Measurements from ENCODE around the gene KCNN3. TPM values are rescaled to one million over a fixed set of nuclear protein-coding genes. Genes with fewer than 3 reads are reported as not detected.

Gene KCNN3
- polyA plus RNA-seq, 6 donors from 2014 or later, result 0.03 TPM; not detected in 5

GRCh38 chr1:154725865-154726264, 144.2 kb downstream of the KCNN3 start:
- DNase-seq (no peak), ATAC-seq (ENCODE audit: low read depth in 2 of 2) (no peak)
- Mint-ChIP-seq H3K4me3 (no peak overlapping the region), H3K9me3 (peaks cover 0 to 2% (median 0%) of the 10 kb centered on the region in 7 donors), H3K4me1 (peaks cover under 1 to 2% (median 1%) of the 10 kb centered on the region in 3 donors), H3K27ac (no peak overlapping the region), H3K36me3 (no peaks in the 10 kb centered on the region), H3K27me3 (peaks cover 21 to 40% (median 37%) of the 10 kb centered on the region in 3 donors)

DNA sequence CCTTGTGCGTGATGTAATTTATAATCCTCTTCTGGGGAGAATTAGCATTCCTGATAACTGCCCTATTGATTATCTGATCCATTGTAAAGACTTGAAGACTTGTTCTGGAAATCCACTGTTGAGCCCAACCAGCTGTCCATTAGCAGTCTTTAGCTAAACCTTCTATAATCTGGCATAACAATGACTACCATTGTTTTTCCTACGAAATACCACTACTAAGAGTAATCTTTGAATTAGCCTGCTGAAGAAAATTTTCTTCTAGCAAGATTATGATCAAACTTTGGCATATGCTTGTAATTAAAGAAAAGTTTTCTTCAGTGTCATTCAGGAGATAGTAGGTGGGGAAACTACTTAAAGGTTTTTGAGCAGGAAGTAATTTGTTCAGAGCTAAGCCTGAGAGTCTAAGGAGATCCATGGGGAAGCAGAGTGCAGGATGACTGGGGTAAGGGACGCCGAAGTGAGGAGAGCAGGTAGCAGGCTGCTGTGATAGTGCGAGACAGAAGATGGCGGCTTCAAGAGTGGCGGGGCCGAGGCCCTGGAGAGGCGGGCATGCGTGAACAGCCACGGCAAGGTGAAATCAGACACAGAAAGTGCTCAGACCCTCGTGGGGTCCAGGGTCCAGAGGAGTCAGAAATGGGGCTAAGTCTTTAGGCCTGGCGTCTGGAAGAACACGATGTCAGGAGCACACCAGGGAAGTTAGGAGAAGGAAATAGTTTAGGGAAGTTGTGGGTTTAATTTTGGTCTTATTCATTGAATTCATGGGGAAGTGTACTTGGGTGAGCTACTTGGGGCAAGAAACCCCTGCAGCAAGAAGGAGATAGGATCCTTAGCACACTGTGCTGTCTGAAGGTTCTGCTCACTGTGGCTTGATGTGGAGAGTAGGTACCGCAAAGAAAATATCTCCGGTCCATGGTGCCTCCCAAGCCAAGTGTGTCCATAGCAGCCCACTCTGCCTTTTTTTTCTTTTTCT, 149.5 kb downstream of the KCNN3 start:
- DNase-seq, result peak; percentile 16
- H3K4me1 Mint-ChIP-seq, result peaks cover 5 to 7% (median 6%) of the 10 kb centered on the region in 3 donors
- peak overlapping the region in 1 of 8 donors; percentile 10 for H3K4me3 Mint-ChIP-seq
- H3K36me3 Mint-ChIP-seq, result no peaks in the 10 kb centered on the region
- ATAC-seq (ENCODE audit: low read depth in 2 of 2), result no peak
- peak overlapping the region in 1 of 6 donors; percentile 49 for H3K27ac Mint-ChIP-seq
- no peaks in the 10 kb centered on the region for H3K9me3 Mint-ChIP-seq
- peaks cover 0 to 1% (median 0%) of the 10 kb centered on the region in 3 donors for H3K27me3 Mint-ChIP-seq

DNA sequence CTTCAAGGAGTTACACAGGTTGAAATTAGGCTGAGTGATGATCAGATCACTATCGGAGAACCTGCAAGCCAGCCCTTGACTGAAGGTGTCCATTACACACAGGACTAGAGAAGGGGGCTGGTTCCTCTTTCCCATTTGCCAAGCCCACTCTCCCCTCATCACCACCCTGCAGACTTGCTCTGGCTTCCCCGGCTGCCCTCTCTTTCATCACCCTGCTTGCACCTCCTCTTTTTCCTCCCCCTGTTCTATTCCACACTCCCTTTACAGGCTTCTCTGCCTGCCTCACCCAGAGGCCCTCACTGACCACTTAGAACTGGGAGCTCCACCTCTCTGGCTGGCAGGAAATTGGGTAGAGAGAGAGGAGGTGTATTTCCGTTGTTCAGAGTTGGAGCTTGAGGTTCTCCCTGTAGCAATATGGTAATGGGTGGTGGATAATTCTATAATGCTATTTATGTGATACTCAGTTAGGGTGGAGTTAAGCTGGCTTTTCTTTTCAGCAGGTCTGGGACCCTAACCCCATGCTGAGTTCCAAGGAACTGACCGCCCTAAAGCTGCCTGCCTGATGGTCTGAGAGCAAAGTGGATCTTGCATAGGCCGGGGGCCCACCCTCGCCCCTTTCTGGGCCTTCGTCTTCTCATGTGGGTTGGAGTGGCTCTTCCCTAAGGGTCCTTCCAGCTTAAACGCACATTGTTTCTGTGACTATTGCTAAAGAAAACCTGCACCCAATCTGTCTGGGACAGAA, 150.3 kb downstream of the KCNN3 start:
- Mint-ChIP-seq H3K27me3 (no peaks in the 10 kb centered on the region), H3K4me1 (peaks cover 5 to 7% (median 6%) of the 10 kb centered on the region in 3 donors), H3K4me3 (no peak overlapping the region), H3K9me3 (no peaks in the 10 kb centered on the region), H3K36me3 (no peaks in the 10 kb centered on the region), H3K27ac (peak overlapping the region in 1 of 6 donors; percentile 46)
- DNase-seq, result no peak
- no peak for ATAC-seq (ENCODE audit: low read depth in 2 of 2)

DNA sequence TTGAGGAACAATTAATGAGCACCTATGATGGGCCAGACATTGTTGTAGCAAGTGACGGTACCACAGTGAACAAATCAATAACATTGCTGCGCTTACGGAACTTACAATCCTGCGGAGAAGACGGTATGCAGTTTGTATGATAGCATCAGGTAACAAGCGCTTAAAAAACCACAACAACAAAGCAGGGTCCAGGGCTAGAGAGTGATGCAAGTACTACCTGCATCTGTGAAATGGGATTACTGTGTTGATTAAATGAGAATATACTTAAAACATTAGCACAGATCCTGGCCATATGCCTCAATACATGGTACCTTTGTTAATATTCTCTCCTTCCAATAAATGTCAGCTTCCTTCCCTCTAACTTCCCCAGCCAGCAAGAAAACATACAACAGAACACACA, 151.5 kb downstream of the KCNN3 start:
- DNase-seq, result no peak
- ATAC-seq (ENCODE audit: low read depth in 2 of 2), result no peak
- H3K36me3 Mint-ChIP-seq, result no peaks in the 10 kb centered on the region
- no peak overlapping the region for H3K4me3 Mint-ChIP-seq
- no peak overlapping the region for H3K27ac Mint-ChIP-seq
- no peaks in the 10 kb centered on the region for H3K27me3 Mint-ChIP-seq
- H3K4me1 Mint-ChIP-seq, result peaks cover 5 to 7% (median 6%) of the 10 kb centered on the region in 3 donors
- H3K9me3 Mint-ChIP-seq, result no peaks in the 10 kb centered on the region

GRCh38 chr1:154717528-154717924, 152.6 kb downstream of the KCNN3 start:
- ATAC-seq (ENCODE audit: low read depth in 2 of 2) (no peak), DNase-seq (no peak)
- Mint-ChIP-seq H3K4me1 (peaks cover 5 to 7% (median 6%) of the 10 kb centered on the region in 3 donors), H3K36me3 (no peaks in the 10 kb centered on the region), H3K9me3 (no peaks in the 10 kb centered on the region), H3K27me3 (no peaks in the 10 kb centered on the region), H3K27ac (no peak overlapping the region), H3K4me3 (no peak overlapping the region)

DNA sequence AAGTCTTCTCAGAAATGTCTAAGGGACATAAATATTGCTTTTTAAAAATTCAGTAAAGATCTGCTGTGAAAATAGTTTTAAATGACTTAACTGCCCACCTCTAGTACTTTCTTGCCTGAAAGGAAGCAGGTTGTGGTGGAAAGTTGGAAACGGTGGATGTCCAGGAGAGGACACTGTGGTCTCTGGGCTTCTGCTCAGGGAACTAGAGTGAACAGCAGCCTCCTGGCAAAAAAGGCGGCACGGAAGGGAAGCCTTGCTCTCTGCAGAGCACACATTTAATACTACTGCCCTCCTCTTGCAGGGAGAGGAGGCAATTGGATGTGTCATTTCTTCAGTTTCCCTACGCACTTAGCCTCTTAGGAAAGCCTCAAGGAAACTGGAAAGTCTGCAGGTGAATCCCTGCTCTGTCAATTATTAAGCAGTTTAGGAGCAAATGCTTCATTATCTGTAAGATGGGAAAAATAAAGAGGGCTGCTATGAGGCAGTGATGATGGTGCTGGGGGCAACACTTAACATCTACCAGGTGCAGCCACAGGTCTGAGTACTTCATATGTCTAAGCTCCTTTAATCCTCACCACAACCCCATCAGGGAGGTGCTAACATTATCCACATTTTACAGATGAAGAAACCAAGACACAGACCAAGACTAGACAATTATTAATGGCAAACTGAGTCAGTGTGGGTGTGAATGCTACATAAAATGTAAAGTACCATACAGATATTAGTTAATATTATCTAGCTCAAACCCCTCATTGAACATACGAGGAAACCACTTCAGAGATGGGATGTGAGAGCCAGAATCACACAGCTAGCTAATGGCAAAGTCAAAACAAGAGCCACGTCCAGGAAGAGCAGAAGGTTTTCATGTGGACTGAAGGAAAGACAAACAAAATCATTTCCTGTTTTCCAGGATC, 153.2 kb downstream of the KCNN3 start:
- no peak overlapping the region for H3K27ac Mint-ChIP-seq
- peaks cover 0 to 6% (median 0%) of the 10 kb centered on the region in 3 donors for H3K27me3 Mint-ChIP-seq
- no peaks in the 10 kb centered on the region for H3K36me3 Mint-ChIP-seq
- ATAC-seq (ENCODE audit: low read depth in 2 of 2), result no peak
- H3K4me1 Mint-ChIP-seq, result peaks cover 5 to 7% (median 6%) of the 10 kb centered on the region in 3 donors
- H3K4me3 Mint-ChIP-seq, result no peak overlapping the region
- H3K9me3 Mint-ChIP-seq, result peaks cover 0 to under 1% (median 0%) of the 10 kb centered on the region in 7 donors
- no peak for DNase-seq

- Mint-ChIP-seq H3K4me1 (peaks cover 5 to 7% (median 6%) of the 10 kb centered on the region in 3 donors), H3K36me3 (no peaks in the 10 kb centered on the region), H3K9me3 (peaks cover 0 to 1% (median 0%) of the 10 kb centered on the region in 7 donors), H3K4me3 (no peak overlapping the region), H3K27ac (no peak overlapping the region), H3K27me3 (peaks cover 0 to 8% (median 0%) of the 10 kb centered on the region in 3 donors)
- peak; percentile 54 to 71 for ATAC-seq (ENCODE audit: low read depth in 2 of 2)
- DNase-seq, result no peak
These were observed 154.1 kb downstream of the KCNN3 start for GRCh38 chr1:154716011-154716410.

- no peak for DNase-seq
- H3K4me3 Mint-ChIP-seq, result no peak overlapping the region
- no peaks in the 10 kb centered on the region for H3K36me3 Mint-ChIP-seq
- H3K27ac Mint-ChIP-seq, result peak overlapping the region in 3 of 6 donors; percentile 1 to 69 (median 9)
- peaks cover 0 to under 1% (median under 1%) of the 10 kb centered on the region in 3 donors for H3K4me1 Mint-ChIP-seq
- ATAC-seq (ENCODE audit: low read depth in 2 of 2), result no peak
- H3K9me3 Mint-ChIP-seq, result peaks cover 0 to 1% (median 0%) of the 10 kb centered on the region in 7 donors
- H3K27me3 Mint-ChIP-seq, result peaks cover 0 to 8% (median 0%) of the 10 kb centered on the region in 3 donors
These were observed 154.7 kb downstream of the KCNN3 start for GRCh38 chr1:154715385-154715784.

- DNase-seq, result no peak
- no peak overlapping the region for H3K27ac Mint-ChIP-seq
- H3K36me3 Mint-ChIP-seq, result no peaks in the 10 kb centered on the region
- peaks cover 0 to 12% (median 0%) of the 10 kb centered on the region in 3 donors for H3K27me3 Mint-ChIP-seq
- peaks cover 0 to 2% (median 0%) of the 10 kb centered on the region in 7 donors for H3K9me3 Mint-ChIP-seq
- no peaks in the 10 kb centered on the region for H3K4me1 Mint-ChIP-seq
- H3K4me3 Mint-ChIP-seq, result no peak overlapping the region
- no peak for ATAC-seq (ENCODE audit: low read depth in 2 of 2)
These were observed 155.4 kb downstream of the KCNN3 start for GRCh38 chr1:154714638-154715037.

DNA sequence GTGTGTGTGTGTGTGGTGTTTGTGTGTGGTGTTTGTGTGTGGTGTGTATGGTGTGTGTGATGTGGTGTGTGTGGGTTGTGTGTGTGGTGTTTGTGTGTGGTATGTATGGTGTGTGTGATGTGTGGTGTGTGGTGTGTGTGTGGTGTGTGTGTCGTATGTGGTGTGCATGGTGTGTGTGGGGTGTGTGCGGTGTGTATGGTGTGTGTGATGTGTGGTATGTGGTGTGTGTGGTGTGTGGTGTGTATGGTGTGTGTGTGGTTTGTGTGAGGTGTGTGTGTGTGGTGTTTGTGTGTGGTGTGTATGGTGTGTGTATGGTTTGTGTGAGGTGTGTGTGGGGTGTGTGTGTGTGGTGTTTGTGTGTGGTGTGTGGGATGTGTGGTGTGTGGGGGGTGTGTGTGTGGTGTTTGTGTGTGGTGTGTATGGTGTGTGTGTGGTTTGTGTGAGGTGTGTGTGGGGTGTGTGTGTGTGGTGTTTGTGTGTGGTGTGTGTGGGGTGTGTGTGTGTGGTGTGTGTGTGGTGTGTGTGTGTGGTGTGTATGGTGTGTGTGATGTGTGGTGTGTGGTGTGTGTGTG, 155.9 kb downstream of the KCNN3 start:
- H3K9me3 Mint-ChIP-seq, result peaks cover 0 to 2% (median 0%) of the 10 kb centered on the region in 7 donors
- H3K4me3 Mint-ChIP-seq, result no peak overlapping the region
- no peak for ATAC-seq (ENCODE audit: low read depth in 2 of 2)
- H3K4me1 Mint-ChIP-seq, result no peaks in the 10 kb centered on the region
- H3K27me3 Mint-ChIP-seq, result peaks cover 0 to 17% (median 2%) of the 10 kb centered on the region in 3 donors
- H3K36me3 Mint-ChIP-seq, result no peaks in the 10 kb centered on the region
- no peak overlapping the region for H3K27ac Mint-ChIP-seq
- DNase-seq, result no peak

DNA sequence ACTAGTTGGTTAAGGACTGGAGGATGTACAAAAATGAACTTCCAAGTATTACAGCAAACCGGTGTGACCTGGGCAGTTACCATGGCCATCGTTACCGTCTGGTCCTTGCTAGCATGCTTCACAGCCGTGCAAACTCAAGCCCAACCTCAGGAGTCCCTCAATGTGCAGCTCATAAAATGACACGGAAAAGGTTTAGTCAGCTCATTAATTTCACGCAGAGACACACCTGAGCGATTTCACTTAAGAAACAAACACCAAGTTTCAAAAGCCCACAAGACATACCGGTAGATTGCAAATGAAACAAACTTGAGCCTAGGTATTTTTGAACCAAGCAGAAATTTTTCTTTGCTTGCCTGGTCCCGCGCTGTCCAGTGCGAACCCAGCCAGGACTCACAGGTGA, 157.1 kb downstream of the KCNN3 start:
- peaks cover 1 to 23% (median 4%) of the 10 kb centered on the region in 3 donors for H3K27me3 Mint-ChIP-seq
- no peak for ATAC-seq (ENCODE audit: low read depth in 2 of 2)
- H3K36me3 Mint-ChIP-seq, result no peaks in the 10 kb centered on the region
- no peak overlapping the region for H3K4me3 Mint-ChIP-seq
- H3K9me3 Mint-ChIP-seq, result peaks cover 0 to 2% (median 0%) of the 10 kb centered on the region in 7 donors
- H3K27ac Mint-ChIP-seq, result no peak overlapping the region
- DNase-seq, result no peak
- no peaks in the 10 kb centered on the region for H3K4me1 Mint-ChIP-seq

- H3K4me1 Mint-ChIP-seq, result no peaks in the 10 kb centered on the region
- peaks cover 4 to 30% (median 8%) of the 10 kb centered on the region in 3 donors for H3K27me3 Mint-ChIP-seq
- H3K9me3 Mint-ChIP-seq, result peaks cover 0 to 2% (median 0%) of the 10 kb centered on the region in 7 donors
- ATAC-seq (ENCODE audit: low read depth in 2 of 2), result no peak
- no peak for DNase-seq
- H3K4me3 Mint-ChIP-seq, result no peak overlapping the region
- H3K27ac Mint-ChIP-seq, result no peak overlapping the region
- no peaks in the 10 kb centered on the region for H3K36me3 Mint-ChIP-seq
These were observed 157.8 kb downstream of the KCNN3 start for GRCh38 chr1:154712166-154712810.

All from naive B cell (primary cell).